ENCODE results near the gene PTTG1IP. TPM values are rescaled to one million over a fixed set of nuclear protein-coding genes. Genes with fewer than 3 reads are reported as not detected.

PTTG1IP gene
- total and polyA plus RNA-seq, 2 donors (not counting 1 experiment from before 2014, with no cell fraction given): 30.7 to 58.6 TPM

- TF ChIP-seq EZH2 (IDR thresholded peaks at IDR 0.05; ENCODE audit: borderline replicate concordance, insufficient read depth, low read depth, low read length, poor library complexity, severe bottlenecking) (no peak), CTCF (IDR thresholded peaks at IDR 0.05) (no peak)
- ChIA-PET CTCF (interaction anchor here (0.8 to 12.5 kb wide), 14 partner anchors 13 to 243 kb away, joined by 3 to 204 read pairs (median 8); partner anchors contain the start of genes ITGB2, PTTG1IP and UBE2G2), POLR2A (interaction anchor here (1.1 kb wide), 1 partner anchor 37 kb away, joined by 3 read pairs; no protein-coding TSS in a partner anchor)
- peaks cover 0 to 59% of the 10 kb centered on the region in 2 experiments for H3K36me3 ChIP-seq (replicated peaks in 1 of 2; ENCODE audit: control extremely low read depth in 1 of 2, control insufficient read depth in 1 of 2, extremely low read depth in 1 of 2, insufficient read depth in 2 of 2, low read length in 1 of 2)
- Mint-ChIP-seq H3K27ac (no peak overlapping the region), H3K4me1 (peaks cover 27% of the 10 kb centered on the region), H3K27me3 (no peaks in the 10 kb centered on the region), H3K4me3 (no peak overlapping the region), H3K9me3 (ENCODE audit: insufficient read depth) (no peaks in the 10 kb centered on the region)
- no peak for ATAC-seq (ENCODE audit: low read depth)
- no peak for DNase-seq
- peaks cover 0 to 3% (median 0%) of the 10 kb centered on the region in 3 donors for H3K9me3 ChIP-seq (ENCODE audit: control extremely low read depth in 1 of 3, control insufficient read depth in 2 of 3, insufficient read depth in 1 of 3, low read length in 2 of 3)
- no peak overlapping the region for H3K4me2 ChIP-seq (replicated peaks; ENCODE audit: low read depth, low read length, poor library complexity, severe bottlenecking)
- no peak overlapping the region for H3K4me3 ChIP-seq (ENCODE audit: control extremely low read depth in 1 of 5, extremely low read depth in 1 of 5, insufficient read depth in 1 of 5, low read depth in 2 of 5, low read length in 4 of 5)
- H4K20me1 ChIP-seq (ENCODE audit: control insufficient read depth, insufficient read depth, low read length, poor library complexity, severe bottlenecking): peaks cover 39% of the 10 kb centered on the region
- peaks cover 15% of the 10 kb centered on the region for H3K79me2 ChIP-seq (ENCODE audit: control insufficient read depth, insufficient read depth, low read length)
- H3K4me1 ChIP-seq (ENCODE audit: control insufficient read depth in 2 of 2, insufficient read depth in 2 of 2, low read length in 2 of 2): peaks cover 3 to 18% of the 10 kb centered on the region in 2 donors
- WGBS (ENCODE audit: insufficient coverage): 67% methylated on average over 16 of the region's 19 CpGs
- H3K27me3 ChIP-seq (replicated peaks in 1 of 4; ENCODE audit: control extremely low read depth in 1 of 4, control insufficient read depth in 3 of 4, insufficient read depth in 4 of 4, low read length in 3 of 4): no peaks in the 10 kb centered on the region
- H3K27ac ChIP-seq (ENCODE audit: low read length in 2 of 2): no peak overlapping the region
- no peak overlapping the region for H3K9ac ChIP-seq (ENCODE audit: low read length)
- intact Hi-C loops (cut with micrococcal nuclease): no loop called here
- H2AFZ ChIP-seq (ENCODE audit: insufficient read depth, low read depth, low read length, poor library complexity, severe bottlenecking): no peak overlapping the region
These were observed 21.3 kb upstream of the PTTG1IP start for GRCh38 chr21:44894687-44895302.
